B cell (primary cell): ENCODE measurements around the gene PPOX.

ENCODE experiments used
- CTCF ChIP-seq: fragments of 200-600 bp; IDR thresholded peaks from one replicate; pipeline ENCODE4 v1.8.0; 2022; ENCODE audit warnings: antibody characterized with exemption, mild to moderate bottlenecking
- EZH2 ChIP-seq: IDR thresholded peaks from 2 replicates; pipeline ENCODE4 v1.6.1; 2012; ENCODE audit warnings: borderline replicate concordance, low read depth, mild to moderate bottlenecking, moderate library complexity, low read length; ENCODE audit not compliant: insufficient read depth, poor library complexity, severe bottlenecking

GRCh38 chr1:161121834-161122233, 44.4 kb upstream of the PPOX start:
- TF ChIP-seq CTCF (no peak), EZH2 (no peak)
